ENCODE results near the gene TMC1. TPM values are rescaled to one million over a fixed set of nuclear protein-coding genes. Genes with fewer than 3 reads are reported as not detected.

Gene TMC1
- total RNA-seq, 2 donors from 2014 or later: not detected

- ATAC-seq (no peak), DNase-seq (ENCODE audit: low spot score in 2 of 2) (no peak)
- Mint-ChIP-seq H3K36me3 (no peaks in the 10 kb centered on the region), H3K9me3 (peaks cover 0 to 4% of the 10 kb centered on the region in 2 donors), H3K27ac (no peak overlapping the region)
Observed at GRCh38 chr9:72872718-72873117, 351.3 kb downstream of the TMC1 start.

- no peaks in the 10 kb centered on the region for H3K9me3 Mint-ChIP-seq
- H3K36me3 Mint-ChIP-seq: no peaks in the 10 kb centered on the region
- DNase-seq (ENCODE audit: low spot score in 2 of 2): no peak
- H3K27ac Mint-ChIP-seq: no peak overlapping the region
- no peak for ATAC-seq
Observed at GRCh38 chr9:72873456-72873855, 352.0 kb downstream of the TMC1 start.

- Mint-ChIP-seq H3K9me3 (no peaks in the 10 kb centered on the region), H3K36me3 (no peaks in the 10 kb centered on the region), H3K27ac (no peak overlapping the region)
- DNase-seq (ENCODE audit: low spot score in 2 of 2): no peak
- no peak for ATAC-seq
Observed at GRCh38 chr9:72874344-72874743, 352.9 kb downstream of the TMC1 start.

- no peaks in the 10 kb centered on the region for H3K9me3 Mint-ChIP-seq
- ATAC-seq (no peak), DNase-seq (ENCODE audit: low spot score in 2 of 2) (no peak)
- no peaks in the 10 kb centered on the region for H3K36me3 Mint-ChIP-seq
- no peak overlapping the region for H3K27ac Mint-ChIP-seq
Observed at GRCh38 chr9:72875221-72875620, 353.8 kb downstream of the TMC1 start.

DNA sequence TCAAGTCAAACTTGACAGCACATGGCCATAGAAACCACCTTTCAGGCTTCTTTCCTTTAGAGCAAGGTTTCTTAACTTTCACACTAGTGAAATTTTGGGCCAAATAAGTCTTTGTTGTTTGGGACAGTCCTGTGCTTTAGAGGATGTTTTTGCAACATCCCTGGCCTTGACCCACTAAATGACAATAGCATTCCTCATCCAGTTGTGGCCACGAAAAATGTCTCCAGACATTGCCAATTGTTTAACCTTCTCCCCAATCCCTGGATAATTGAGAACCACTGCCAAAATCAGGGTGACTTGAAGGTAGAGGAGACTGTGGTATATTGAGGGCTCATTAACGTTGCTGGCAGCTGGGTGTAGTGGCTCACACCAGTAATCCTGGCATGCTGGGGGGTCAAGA lies 359.4 kb downstream of the TMC1 start:
- H3K36me3 Mint-ChIP-seq: no peaks in the 10 kb centered on the region
- no peak overlapping the region for H3K27ac Mint-ChIP-seq
- H3K9me3 Mint-ChIP-seq: no peaks in the 10 kb centered on the region
- ATAC-seq (no peak), DNase-seq (ENCODE audit: low spot score in 2 of 2) (no peak)

DNA sequence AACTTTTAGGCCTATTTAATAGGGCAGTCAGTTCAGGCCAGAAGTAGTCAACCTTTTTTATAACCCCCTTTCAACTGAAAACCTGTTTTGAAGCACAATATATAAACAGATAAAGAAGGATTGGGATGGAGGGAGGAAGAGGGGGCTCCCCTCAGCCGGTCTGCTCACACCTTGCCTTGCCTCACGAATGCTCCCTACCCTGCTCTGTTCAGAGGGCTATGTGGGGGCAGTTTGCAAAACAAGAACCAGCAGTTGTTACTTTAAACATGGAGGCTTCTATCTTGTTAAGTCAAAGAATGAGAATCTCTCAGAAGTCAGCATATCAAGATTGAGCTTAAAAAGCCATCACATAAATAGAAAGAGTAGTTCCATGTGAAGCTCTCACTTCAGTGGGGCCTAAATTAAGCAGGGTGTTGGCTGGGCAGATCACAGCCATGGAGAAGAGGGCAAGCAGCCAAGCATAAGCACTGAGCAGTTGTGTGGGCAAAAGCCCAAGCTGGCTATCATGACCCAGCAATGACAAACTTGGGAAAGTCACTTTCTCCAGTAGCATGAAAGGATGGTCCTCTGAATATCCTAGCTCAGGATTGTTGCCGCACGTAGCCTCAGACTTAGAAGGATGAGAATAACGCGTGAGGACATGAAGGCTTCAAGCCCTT lies 360.8 kb downstream of the TMC1 start:
- DNase-seq (ENCODE audit: low spot score in 2 of 2): no peak
- Mint-ChIP-seq H3K36me3 (no peaks in the 10 kb centered on the region), H3K27ac (no peak overlapping the region), H3K9me3 (no peaks in the 10 kb centered on the region)
- no peak for ATAC-seq

- Mint-ChIP-seq H3K27ac (no peak overlapping the region), H3K9me3 (no peaks in the 10 kb centered on the region), H3K36me3 (no peaks in the 10 kb centered on the region)
- ATAC-seq (no peak), DNase-seq (ENCODE audit: low spot score in 2 of 2) (no peak)
Observed at GRCh38 chr9:72883875-72884274, 362.5 kb downstream of the TMC1 start.

- H3K9me3 Mint-ChIP-seq: no peaks in the 10 kb centered on the region
- no peaks in the 10 kb centered on the region for H3K36me3 Mint-ChIP-seq
- DNase-seq (ENCODE audit: low spot score in 2 of 2) (no peak), ATAC-seq (no peak)
- no peak overlapping the region for H3K27ac Mint-ChIP-seq
Observed at GRCh38 chr9:72884508-72884907, 363.1 kb downstream of the TMC1 start.

Other genes starting within 250 kb of the TMC1 start
- gene ZFAND5, start 156.4 kb upstream of the TMC1 start, total RNA-seq: 10 to 100 TPM; 80.3 to 92.9 TPM